GM12878 (cell line): ENCODE measurements around the gene COL15A1. TPM values are rescaled to one million over a fixed set of nuclear protein-coding genes. Genes with fewer than 3 reads are reported as not detected.
"Not testable (repeated sequence)": the region's sequence is repeated elsewhere in the genome, so short reads cannot be mapped to it uniquely, and the experiment has no call there.

Source experiments
- ATAC-seq: fragments of 200-7000 bp; cut with Tn5 transposase; 3 replicates; pipeline ENCODE4 v1.9.1; 2020; ENCODE audit warnings: mild to moderate bottlenecking, moderate library complexity
- BruUV-seq: library from RNA; stranded (reverse); fragments of 400-500 nt; replicated peaks from 2 replicates; lab custom pipeline; 2021; lab: Mats Ljungman, UMichigan
- CTCF ChIA-PET: fragments of 300-600 bp; sonication (Branson Sonifier 250); formaldehyde crosslinking; extraction: SDS; loops from one replicate; lab custom pipeline; 2021; ENCODE audit warnings: inconsistent platforms; lab: Yijun Ruan, JAX
- POLR2A ChIA-PET: fragments of 350-600 bp; formaldehyde crosslinking; extraction: SDS; loops from one replicate; lab custom pipeline; 2021; ENCODE audit warnings: inconsistent platforms; lab: Charles Lee
- RAD21 ChIA-PET: fragments of 300-600 bp; sonication (Branson Sonifier 250); formaldehyde crosslinking; loops from one replicate; lab custom pipeline; 2023; ENCODE audit warnings: antibody characterized with exemption; ENCODE audit not compliant: unreplicated experiment; lab: Charles Lee
- SMC1A ChIA-PET: fragments of 300-600 bp; sonication (Branson Sonifier 250); formaldehyde crosslinking; loops from one replicate; lab custom pipeline; 2023; ENCODE audit not compliant: unreplicated experiment, uncharacterized antibody; lab: Charles Lee
- DNase-seq: peaks from one replicate; pipeline ENCODE4 v3.0.0-alpha.2; 2011; ENCODE audit warnings: low read depth, low spot score
- FAIRE-seq: peaks from 3 replicates; lab custom pipeline; 2011; peaks lifted over from hg19 to GRCh38; lab: Jason Lieb, UNC
- H2AFZ ChIP-seq: 2 replicates; pipeline ENCODE4 v1.6.0; 2011; ENCODE audit warnings: low read depth, low read length, control low read depth; ENCODE audit not compliant: control insufficient read depth
- H3K27ac ChIP-seq: 2 replicates; pipeline ENCODE4 v1.5.1; 2011; ENCODE audit warnings: control low read depth; ENCODE audit not compliant: control insufficient read depth, insufficient read depth
- H3K27me3 ChIP-seq, 2 experiments: replicated peaks in 1 of 2; 2 replicates each; pipeline versions ENCODE4 v1.6.0 to v1.6.1; 2011; ENCODE audit warnings: low read length in 1 of 2; ENCODE audit not compliant: control insufficient read depth in 2 of 2, insufficient read depth in 2 of 2
- H3K36me3 ChIP-seq, 2 experiments: 2 replicates each; pipeline ENCODE4 v1.5.1; 2011; ENCODE audit warnings: low read length in 1 of 2; ENCODE audit not compliant: control insufficient read depth in 2 of 2, insufficient read depth in 2 of 2
- H3K4me1 ChIP-seq: 2 replicates; pipeline ENCODE4 v1.6.1; 2011; ENCODE audit warnings: mild to moderate bottlenecking, low read length, moderate library complexity, mixed read lengths; ENCODE audit not compliant: control insufficient read depth, insufficient read depth
- H3K4me2 ChIP-seq: 2 replicates; pipeline ENCODE4 v1.6.0; 2011; ENCODE audit warnings: control low read depth; ENCODE audit not compliant: control insufficient read depth, insufficient read depth
- H3K4me3 ChIP-seq: fragments of 200-600 bp; sonication (generic); 2 replicates; pipeline ENCODE4 v1.5.1; 2016
- H3K79me2 ChIP-seq: 2 replicates; pipeline ENCODE4 v1.6.0; 2011; ENCODE audit warnings: low read length; ENCODE audit not compliant: control insufficient read depth, insufficient read depth
- H3K9ac ChIP-seq: 2 replicates; pipeline ENCODE4 v1.8.0; 2011; ENCODE audit warnings: low read length, control low read depth, mixed read lengths; ENCODE audit not compliant: control insufficient read depth, insufficient read depth
- H3K9me3 ChIP-seq: replicated peaks from 3 replicates; pipeline ENCODE4 v1.5.1; 2011; ENCODE audit warnings: mild to moderate bottlenecking, low read length; ENCODE audit not compliant: control insufficient read depth, insufficient read depth
- H4K20me1 ChIP-seq: 2 replicates; pipeline ENCODE4 v1.6.0; 2011; ENCODE audit not compliant: control insufficient read depth, insufficient read depth
- BRCA1 ChIP-seq: IDR thresholded peaks from 2 replicates; pipeline ENCODE4 v1.6.1; 2011; ENCODE audit warnings: low read depth, low read length, improper control_type of control experiment
- CREB1 ChIP-seq: IDR thresholded peaks from 2 replicates; pipeline ENCODE4 v1.6.1; 2012; ENCODE audit warnings: low read depth, mild to moderate bottlenecking, inconsistent platforms
- DPF2 ChIP-seq: fragments of 450-650 bp; IDR thresholded peaks from 2 replicates; pipeline ENCODE4 v1.6.1; 2017; ENCODE audit warnings: mild to moderate bottlenecking
- EED ChIP-seq: sonication (generic); IDR thresholded peaks from 2 replicates; pipeline ENCODE4 v1.6.1; 2016; ENCODE audit warnings: antibody characterized with exemption, low read depth
- KDM1A ChIP-seq: fragments of 200-600 bp; sonication (generic); IDR thresholded peaks from 2 replicates; pipeline ENCODE4 v1.6.1; 2016; ENCODE audit warnings: borderline replicate concordance
- NBN ChIP-seq: fragments of 450-650 bp; IDR thresholded peaks from 2 replicates; pipeline ENCODE4 v1.6.1; 2016
- NKRF ChIP-seq: fragments of 450-650 bp; conservative IDR thresholded peaks from 2 replicates; pipeline ENCODE4 v1.6.1; 2017; ENCODE audit warnings: mild to moderate bottlenecking, moderate library complexity
- PAX5 ChIP-seq: IDR thresholded peaks from 2 replicates; pipeline ENCODE4 v1.6.1; 2011; ENCODE audit warnings: low read depth, low read length, borderline replicate concordance
- POLR2AphosphoS2 ChIP-seq: IDR thresholded peaks from 2 replicates; pipeline ENCODE4 v1.6.1; 2011; ENCODE audit warnings: low read depth, mild to moderate bottlenecking, low read length, improper control_type of control experiment, moderate library complexity
- RB1 ChIP-seq: fragments of 450-650 bp; formaldehyde crosslinking; IDR thresholded peaks from 2 replicates; pipeline ENCODE4 v1.6.1; 2017; ENCODE audit warnings: mild to moderate bottlenecking, borderline replicate concordance
- SKIL ChIP-seq: fragments of 450-650 bp; IDR thresholded peaks from 2 replicates; pipeline ENCODE4 v1.6.1; 2017; ENCODE audit warnings: mild to moderate bottlenecking, low read depth, inconsistent platforms; ENCODE audit not compliant: poor library complexity, severe bottlenecking
- STAT1 ChIP-seq: fragments of 450-650 bp; conservative IDR thresholded peaks from 2 replicates; pipeline ENCODE4 v1.6.1; 2014; ENCODE audit warnings: antibody characterized with exemption, mild to moderate bottlenecking
- ZNF384 ChIP-seq: IDR thresholded peaks from 2 replicates; pipeline ENCODE4 v1.6.1; 2012; ENCODE audit warnings: low read depth, mild to moderate bottlenecking, low read length, improper control_type of control experiment, borderline replicate concordance
- WGBS: methylation state at CpG from one replicate; pipeline ENCODE4 v1.1.6; 2016; ENCODE audit warnings: low lambda C conversion rate; ENCODE audit not compliant: insufficient replicate concordance, insufficient coverage; ENCODE audit errors: missing lambda C conversion rate; 5-methylcytosine and 5-hydroxymethylcytosine counted together
- in situ Hi-C: fragments of 300-500 bp; cut with MboI; formaldehyde crosslinking; loops from 9 replicates; pipeline ENCODE4 v1.14.3; 2018; ENCODE audit warnings: mixed read lengths
- intact Hi-C: fragments of 100-400 bp; cut with micrococcal nuclease; formaldehyde crosslinking; loops from one replicate; pipeline ENCODE4 v1.14.2; 2022; ENCODE audit not compliant: unreplicated experiment
- polyA plus RNA-seq, 11 experiments: library from polyadenylated mRNA; depleted of rRNA in 4 of 11; unstranded in 6 of 11; stranded (reverse) in 5 of 11; fragments of >200 nt; fragmentation: Nextera tagmentation in 4 of 11; fragmentation: Illumina TruSeq in 1 of 11; extraction: Ambion mirVana in 4 of 11; extraction: Trizol in 1 of 11; gene quantifications; 1 replicate in 1 of 11; 2 replicates in 10 of 11; pipeline versions ENCODE4 v1.2.1 to v1.2.3, GENCODE V29; 2011 to 2016; ENCODE audit warnings: inconsistent platforms in 2 of 11, missing spikeins in 2 of 11, low read depth in 1 of 11
- total RNA-seq, 4 experiments: library from RNA; depleted of rRNA in 3 of 4; stranded (reverse); fragments of >200 nt in 3 of 4; fragmentation: Illumina TruSeq in 1 of 4; extraction: Trizol in 1 of 4; gene quantifications; 2 replicates each; pipeline versions ENCODE4 v1.2.1 to v1.2.3, GENCODE V29; 2013 to 2021
- TF ChIP-seq, protein P1 (sequence below): IDR thresholded peaks from 2 replicates; pipeline ENCODE4 v1.6.1; 2011; ENCODE audit warnings: borderline replicate concordance, low read depth, mild to moderate bottlenecking, moderate library complexity, low read length; ENCODE audit not compliant: insufficient read depth, poor library complexity, severe bottlenecking

Gene COL15A1
- total and polyA plus RNA-seq, 10 of the 15 experiments (the other 5 are each of a cell fraction or from before 2014, with no cell fraction given) = 0.01 to 0.28 (median 0.06) TPM; not detected in 2

DNA sequence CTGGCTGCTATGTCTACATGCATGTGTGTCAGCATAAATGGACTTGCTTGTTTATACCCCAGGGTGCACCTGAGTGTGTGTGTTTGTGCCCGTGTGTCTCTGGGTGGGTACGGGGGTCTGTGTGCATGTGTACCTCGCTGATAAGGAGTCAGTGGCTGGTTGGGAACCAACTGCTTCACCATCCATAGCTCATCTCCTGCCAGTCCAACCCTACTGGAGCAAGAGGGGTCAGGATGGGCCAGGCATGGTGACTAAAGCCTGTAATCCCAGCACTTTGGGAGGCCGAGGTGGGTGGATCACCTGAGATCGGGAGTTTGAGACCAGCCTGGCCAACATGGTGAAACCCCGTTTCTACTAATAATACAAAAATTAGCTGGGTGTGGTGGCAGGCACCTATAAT is 32.0 kb upstream of the COL15A1 start:
- H3K4me1 ChIP-seq, H3K27me3 ChIP-seq, BruUV-seq, H3K27ac ChIP-seq, RAD21 ChIA-PET, DNase-seq, H3K4me2 ChIP-seq, H3K36me3 ChIP-seq, POLR2A ChIA-PET, H3K9me3 ChIP-seq, SMC1A ChIA-PET, H4K20me1 ChIP-seq, in situ Hi-C loops, H3K4me3 ChIP-seq, H3K79me2 ChIP-seq, intact Hi-C loops, FAIRE-seq, CTCF ChIA-PET, H2AFZ ChIP-seq, ATAC-seq, H3K9ac ChIP-seq: not testable (repeated sequence)
- WGBS = 26% methylated on average over 6 of the region's 6 CpGs

DNA sequence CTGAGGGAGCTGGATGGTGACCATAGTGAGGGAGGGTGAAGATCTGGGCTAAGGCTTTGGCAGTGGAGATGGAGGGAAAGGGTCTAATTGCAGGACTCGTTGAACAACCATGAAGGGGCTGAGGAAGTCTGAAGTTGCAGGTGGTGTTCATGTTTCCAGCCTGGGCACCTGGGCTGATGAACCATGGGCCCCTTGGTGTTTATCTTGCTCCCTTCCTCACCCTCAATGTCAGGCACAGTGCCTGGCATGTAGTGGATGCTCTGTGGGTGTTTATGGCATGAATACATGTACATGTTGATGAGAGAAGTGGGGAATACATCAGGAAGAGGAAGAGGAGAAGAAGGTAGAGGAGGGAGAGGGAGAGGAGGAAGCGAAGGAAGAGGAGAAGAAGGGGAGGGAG is 31.3 kb upstream of the COL15A1 start:
- BruUV-seq = no TSS peak
- CTCF ChIA-PET = no interaction called here
- Histone ChIP-seq H2AFZ (no peak overlapping the region), H3K27ac (no peak overlapping the region), H3K4me3 (no peak overlapping the region), H4K20me1 (no peaks in the 10 kb centered on the region), H3K9ac (no peak overlapping the region), H3K36me3 (no peaks in the 10 kb centered on the region), H3K79me2 (no peaks in the 10 kb centered on the region), H3K4me1 (no peaks in the 10 kb centered on the region), H3K9me3 (no peaks in the 10 kb centered on the region), H3K4me2 (no peak overlapping the region), H3K27me3 (no peaks in the 10 kb centered on the region; a peak in 2 of 4 replicates)
- 5% methylated on average over 2 of the region's 2 CpGs for whole genome bisulfite sequencing
- RAD21 ChIA-PET = no interaction called here
- ATAC-seq (no peak), DNase-seq (no peak), FAIRE-seq (no peak)
- intact Hi-C loops (no loop called here), in situ Hi-C loops (no loop called here)
- SMC1A ChIA-PET = no interaction called here
- POLR2A ChIA-PET = no interaction called here
- TF ChIP-seq RB1 (no peak), NBN (no peak), PAX5 (no peak), BRCA1 (no peak), DPF2 (no peak), STAT1 (no peak), KDM1A (no peak), ZNF384 (no peak), EED (no peak), CREB1 (no peak), NKRF (no peak), SKIL (no peak), POLR2AphosphoS2 (no peak)
- TF ChIP-seq, protein P1, sequence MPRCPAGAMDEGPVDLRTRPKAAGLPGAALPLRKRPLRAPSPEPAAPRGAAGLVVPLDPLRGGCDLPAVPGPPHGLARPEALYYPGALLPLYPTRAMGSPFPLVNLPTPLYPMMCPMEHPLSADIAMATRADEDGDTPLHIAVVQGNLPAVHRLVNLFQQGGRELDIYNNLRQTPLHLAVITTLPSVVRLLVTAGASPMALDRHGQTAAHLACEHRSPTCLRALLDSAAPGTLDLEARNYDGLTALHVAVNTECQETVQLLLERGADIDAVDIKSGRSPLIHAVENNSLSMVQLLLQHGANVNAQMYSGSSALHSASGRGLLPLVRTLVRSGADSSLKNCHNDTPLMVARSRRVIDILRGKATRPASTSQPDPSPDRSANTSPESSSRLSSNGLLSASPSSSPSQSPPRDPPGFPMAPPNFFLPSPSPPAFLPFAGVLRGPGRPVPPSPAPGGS = no peak
